GM12878 (cell line): ENCODE measurements around the gene STK4.

Experiments
- CTCF ChIP-seq, 3 experiments: IDR thresholded peaks in 2 of 3; conservative IDR thresholded peaks in 1 of 3; 2 replicates each; pipeline ENCODE4 v1.5.1; 2011; ENCODE audit warnings: low read depth in 3 of 3, low read length in 3 of 3, mild to moderate bottlenecking in 3 of 3, control low read depth in 2 of 3, moderate library complexity in 2 of 3, inconsistent platforms in 1 of 3, mixed read lengths in 1 of 3; ENCODE audit not compliant: control insufficient read depth in 2 of 3, insufficient read depth in 1 of 3; ENCODE audit errors: extremely low read depth in 1 of 3
- SREBF2 ChIP-seq: IDR thresholded peaks from 2 replicates; pipeline ENCODE4 v1.6.1; 2012; ENCODE audit warnings: mild to moderate bottlenecking, low read length
- ZNF274 ChIP-seq: IDR thresholded peaks from one replicate; pipeline ENCODE4 v1.8.0; 2011; ENCODE audit not compliant: insufficient read length, insufficient read depth

- no peak for TF ChIP-seq SREBF2
- TF ChIP-seq CTCF (IDR thresholded peaks at IDR 0.05 in 2 of 3, conservative IDR thresholded peaks at IDR 0.05 in 1 of 3; ENCODE audit: control insufficient read depth in 2 of 3, extremely low read depth in 1 of 3, insufficient read depth in 1 of 3, low read depth in 3 of 3, low read length in 3 of 3) = no peak
- no peak for TF ChIP-seq ZNF274
Measured at GRCh38 chr20:45053430-45054351, 87.4 kb downstream of the STK4 start.
